Left hindlimb (tissue), 1 donor: ENCODE measurements around the gene AKT3.
"Not testable (repeated sequence)": the region's sequence is repeated elsewhere in the genome, so short reads cannot be mapped to it uniquely, and the experiment has no call there.

Experiments
- DNase-seq: peaks from one replicate; pipeline ENCODE4 v3.0.0-alpha.2; 2018

Gene AKT3

GRCh38 chr1:243595527-243596210, 254.4 kb downstream of the AKT3 start:
- no peak for DNase-seq

GRCh38 chr1:243594455-243594854, 255.6 kb downstream of the AKT3 start:
- no peak for DNase-seq

GRCh38 chr1:243589286-243589685, 260.8 kb downstream of the AKT3 start:
- not testable (repeated sequence) for DNase-seq

- DNase-seq, result no peak
These were observed 262.1 kb downstream of the AKT3 start for GRCh38 chr1:243587823-243588560.

- DNase-seq, result no peak
These were observed 262.8 kb downstream of the AKT3 start for GRCh38 chr1:243587285-243587684.

GRCh38 chr1:243585982-243586381, 264.1 kb downstream of the AKT3 start:
- no peak for DNase-seq

GRCh38 chr1:243582326-243582725, 267.7 kb downstream of the AKT3 start:
- no peak for DNase-seq

- DNase-seq, result no peak
These were observed 269.1 kb downstream of the AKT3 start for GRCh38 chr1:243580984-243581383.

- no peak for DNase-seq
These were observed 270.0 kb downstream of the AKT3 start for GRCh38 chr1:243580072-243580471.

GRCh38 chr1:243575070-243575469, 275.0 kb downstream of the AKT3 start:
- no peak for DNase-seq

GRCh38 chr1:243572940-243573339, 277.1 kb downstream of the AKT3 start:
- no peak for DNase-seq

GRCh38 chr1:243568793-243569192, 281.2 kb downstream of the AKT3 start:
- DNase-seq, result no peak

GRCh38 chr1:243564814-243565213, 285.2 kb downstream of the AKT3 start:
- no peak for DNase-seq

- DNase-seq, result no peak
These were observed 286.3 kb downstream of the AKT3 start for GRCh38 chr1:243563732-243564131.

- no peak for DNase-seq
These were observed 287.6 kb downstream of the AKT3 start for GRCh38 chr1:243562473-243562872.

GRCh38 chr1:243561588-243562319, 288.3 kb downstream of the AKT3 start:
- no peak for DNase-seq

GRCh38 chr1:243559575-243560162, 290.4 kb downstream of the AKT3 start:
- DNase-seq, result no peak

- no peak for DNase-seq
These were observed 291.5 kb downstream of the AKT3 start for GRCh38 chr1:243558576-243558975.

GRCh38 chr1:243557866-243558265, 292.2 kb downstream of the AKT3 start:
- DNase-seq, result no peak

GRCh38 chr1:243554686-243555085, 295.4 kb downstream of the AKT3 start:
- no peak for DNase-seq

- DNase-seq, result no peak
These were observed 297.0 kb downstream of the AKT3 start for GRCh38 chr1:243553090-243553489.

GRCh38 chr1:243550276-243550675, 299.8 kb downstream of the AKT3 start:
- no peak for DNase-seq

GRCh38 chr1:243549791-243550190, 300.3 kb downstream of the AKT3 start:
- DNase-seq, result no peak
